ENCODE results near the gene SACS. TPM values are rescaled to one million over a fixed set of nuclear protein-coding genes. Genes with fewer than 3 reads are reported as not detected.

The SACS gene
- total and polyA plus RNA-seq, 7 donors = 0.60 to 32.5 (median 20.9) TPM

DNA sequence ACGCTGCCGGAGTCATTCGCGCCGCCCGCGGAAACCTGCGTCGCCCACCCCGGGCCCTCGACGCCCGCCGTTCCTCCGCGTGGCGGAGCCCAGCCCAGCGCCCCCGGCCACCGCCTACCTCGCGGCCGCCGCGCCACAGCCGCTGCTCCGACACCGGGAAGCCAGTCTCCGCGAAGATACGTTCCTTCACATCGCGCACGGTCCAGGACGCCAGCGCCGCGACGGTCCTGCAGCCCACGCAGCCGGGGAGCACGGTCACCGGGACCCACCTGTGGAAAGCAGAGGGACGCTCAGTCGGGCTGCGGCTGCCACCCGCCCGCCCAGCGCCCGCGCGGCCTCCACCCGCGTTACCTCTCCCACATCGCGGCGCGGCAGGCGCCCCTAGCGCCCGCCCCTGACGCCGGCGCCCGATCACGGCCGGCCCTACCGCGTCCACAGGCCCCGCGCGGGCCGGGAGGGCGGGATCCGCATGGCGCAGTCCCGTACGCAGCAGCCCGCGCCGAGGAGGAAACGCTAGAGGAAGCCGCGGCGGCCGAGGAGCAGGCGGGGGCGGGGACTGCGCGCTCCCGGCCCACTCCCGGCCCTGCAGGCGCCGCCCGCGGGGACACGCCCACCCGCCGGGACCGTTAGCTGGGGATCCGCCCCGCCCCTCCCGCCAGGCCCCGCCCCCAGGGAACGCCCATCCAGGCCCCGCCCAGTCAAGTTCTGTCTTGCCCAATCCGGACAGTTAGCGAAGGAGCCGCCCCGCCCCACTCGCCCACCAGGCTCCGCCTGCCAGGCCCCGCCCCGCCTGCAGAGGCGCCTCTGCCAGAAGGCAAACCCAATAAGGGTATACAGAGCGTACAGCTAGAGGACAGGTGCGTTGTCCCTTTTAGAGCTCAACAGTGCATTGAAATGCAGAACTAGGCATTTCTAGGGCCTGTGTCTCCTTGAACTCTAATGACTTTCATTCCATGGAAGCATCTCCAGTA lies 58.2 kb downstream of the SACS start:
- WGBS, 2 donors = 0 to 1% methylated on average over 117 of the region's 117 CpGs
- Histone ChIP-seq H3K27me3 (no peaks in the 10 kb centered on the region), H3K9me3 (no peaks in the 10 kb centered on the region), H3K27ac (peak overlapping the region; percentile 86 to 95 (median 90)), H3K4me3 (peak overlapping the region; percentile 67 to 91 (median 78)), H3K4me1 (peaks cover 0 to 53% (median 35%) of the 10 kb centered on the region in 4 donors), H3K36me3 (peaks cover 0 to 13% (median 4%) of the 10 kb centered on the region in 4 donors)
- intact Hi-C loops (cut with DNase I) = loop anchor here (2.0 to 5.0 kb wide), 4 partner anchors 52 to 512 kb away; partner anchors contain the start of gene MIPEP
- DNase-seq = peak; percentile 98
- TF ChIP-seq EP300 (IDR thresholded peaks at IDR 0.05) = no peak
- peak in 1 of 2 donors; percentile 23 for TF ChIP-seq POLR2A (IDR thresholded peaks at IDR 0.05)
- TF ChIP-seq POLR2AphosphoS5 (IDR thresholded peaks at IDR 0.05) = peak; percentile 69 to 93 (median 78)
- TF ChIP-seq, protein P1, sequence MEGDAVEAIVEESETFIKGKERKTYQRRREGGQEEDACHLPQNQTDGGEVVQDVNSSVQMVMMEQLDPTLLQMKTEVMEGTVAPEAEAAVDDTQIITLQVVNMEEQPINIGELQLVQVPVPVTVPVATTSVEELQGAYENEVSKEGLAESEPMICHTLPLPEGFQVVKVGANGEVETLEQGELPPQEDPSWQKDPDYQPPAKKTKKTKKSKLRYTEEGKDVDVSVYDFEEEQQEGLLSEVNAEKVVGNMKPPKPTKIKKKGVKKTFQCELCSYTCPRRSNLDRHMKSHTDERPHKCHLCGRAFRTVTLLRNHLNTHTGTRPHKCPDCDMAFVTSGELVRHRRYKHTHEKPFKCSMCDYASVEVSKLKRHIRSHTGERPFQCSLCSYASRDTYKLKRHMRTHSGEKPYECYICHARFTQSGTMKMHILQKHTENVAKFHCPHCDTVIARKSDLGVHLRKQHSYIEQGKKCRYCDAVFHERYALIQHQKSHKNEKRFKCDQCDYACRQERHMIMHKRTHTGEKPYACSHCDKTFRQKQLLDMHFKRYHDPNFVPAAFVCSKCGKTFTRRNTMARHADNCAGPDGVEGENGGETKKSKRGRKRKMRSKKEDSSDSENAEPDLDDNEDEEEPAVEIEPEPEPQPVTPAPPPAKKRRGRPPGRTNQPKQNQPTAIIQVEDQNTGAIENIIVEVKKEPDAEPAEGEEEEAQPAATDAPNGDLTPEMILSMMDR (IDR thresholded peaks at IDR 0.05) = peak in 1 of 4 experiments; percentile 19

DNA sequence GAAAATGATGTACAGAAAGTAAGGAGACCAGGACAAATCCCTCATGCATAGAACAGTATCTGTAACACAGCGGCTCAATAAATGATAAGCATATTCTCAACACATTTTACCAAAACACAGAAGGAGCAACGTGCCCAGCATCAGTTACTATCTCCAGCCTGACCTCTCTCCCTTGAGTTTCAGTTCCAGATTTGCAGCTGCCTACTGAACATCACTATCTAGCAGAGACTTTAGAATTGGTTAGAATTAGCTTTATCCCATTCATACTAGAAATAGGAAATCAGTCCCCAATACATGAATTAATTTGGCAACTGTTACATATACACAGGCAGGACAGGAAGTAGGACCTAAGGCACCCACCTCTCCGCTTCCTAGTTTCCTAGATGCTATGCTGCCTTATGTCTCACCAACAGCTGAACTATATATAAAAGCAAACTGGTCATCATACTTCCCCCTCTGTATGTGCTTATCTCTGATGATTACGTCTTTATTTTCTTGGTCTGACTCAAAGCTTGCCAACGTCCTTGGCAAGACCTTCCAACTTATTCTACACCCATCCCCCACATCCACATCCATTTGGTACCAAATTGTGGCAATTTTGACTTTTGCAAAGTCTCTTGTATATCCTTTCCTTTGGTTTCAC lies 61.1 kb downstream of the SACS start:
- Histone ChIP-seq H3K4me1 (peaks cover 0 to 38% (median 24%) of the 10 kb centered on the region in 4 donors), H3K9me3 (no peaks in the 10 kb centered on the region), H3K36me3 (peaks cover 4 to 40% (median 16%) of the 10 kb centered on the region in 4 donors), H3K27me3 (no peaks in the 10 kb centered on the region), H3K4me3 (no peak overlapping the region), H3K27ac (no peak overlapping the region)
- intact Hi-C loops (cut with DNase I) = no loop called here
- DNase-seq = no peak
- 53 to 69% methylated on average over 5 of the region's 5 CpGs for WGBS, 2 donors
- no peak for TF ChIP-seq EP300 (IDR thresholded peaks at IDR 0.05)
- TF ChIP-seq, protein P1 (IDR thresholded peaks at IDR 0.05) = no peak
- TF ChIP-seq POLR2AphosphoS5 (IDR thresholded peaks at IDR 0.05) = no peak
- no peak for TF ChIP-seq POLR2A (IDR thresholded peaks at IDR 0.05)

DNA sequence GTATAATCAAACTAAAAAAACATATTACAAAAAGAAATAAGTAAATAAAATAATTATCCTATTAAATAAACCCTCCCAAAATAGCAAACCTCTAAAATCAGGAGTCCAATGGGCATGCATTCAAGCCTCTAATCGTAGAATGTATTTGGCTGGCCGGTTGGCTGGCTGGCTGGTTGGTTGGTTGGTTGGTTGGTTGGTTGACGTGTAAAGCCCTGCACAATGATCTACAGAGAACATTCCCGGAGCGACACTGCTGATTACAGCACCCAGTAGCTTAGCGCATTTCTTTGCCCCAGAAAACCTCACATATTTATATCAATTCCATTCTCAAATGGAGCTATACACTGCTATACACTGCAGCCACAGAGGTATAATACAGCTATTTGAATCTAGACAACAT lies 65.6 kb downstream of the SACS start:
- Histone ChIP-seq H3K4me3 (no peak overlapping the region), H3K27ac (no peak overlapping the region), H3K9me3 (no peaks in the 10 kb centered on the region), H3K4me1 (peaks cover 0 to 12% (median 6%) of the 10 kb centered on the region in 4 donors), H3K27me3 (no peaks in the 10 kb centered on the region), H3K36me3 (peaks cover 19 to 84% (median 26%) of the 10 kb centered on the region in 4 donors)
- 98% methylated on average over 6 of the region's 6 CpGs for WGBS, 2 donors
- intact Hi-C loops (cut with DNase I) = no loop called here
- TF ChIP-seq, protein P1 (IDR thresholded peaks at IDR 0.05) = no peak
- TF ChIP-seq POLR2A (IDR thresholded peaks at IDR 0.05) = no peak
- TF ChIP-seq EP300 (IDR thresholded peaks at IDR 0.05) = no peak
- no peak for TF ChIP-seq POLR2AphosphoS5 (IDR thresholded peaks at IDR 0.05)
- DNase-seq = no peak

DNA sequence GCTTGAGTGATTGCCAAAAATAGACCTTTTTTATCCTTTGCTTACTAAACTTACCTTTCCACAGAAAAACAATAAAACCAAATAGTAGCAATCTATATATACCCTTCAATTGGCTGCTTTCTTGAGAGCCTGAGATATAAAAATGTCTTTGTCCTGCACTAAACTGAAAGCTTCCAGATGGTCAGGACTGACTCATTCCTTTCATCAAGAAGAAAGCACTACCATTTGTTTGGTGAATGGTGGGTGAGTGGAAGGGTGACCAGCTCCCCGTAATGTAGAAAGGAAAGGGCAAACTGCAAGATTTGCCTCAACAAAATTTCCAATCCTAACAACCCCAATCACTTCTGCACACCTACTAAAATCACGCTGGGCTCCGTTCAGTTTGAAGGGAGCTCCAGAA lies 67.8 kb downstream of the SACS start:
- TF ChIP-seq POLR2A (IDR thresholded peaks at IDR 0.05) = no peak
- Histone ChIP-seq H3K27ac (no peak overlapping the region), H3K27me3 (no peaks in the 10 kb centered on the region), H3K4me1 (no peaks in the 10 kb centered on the region), H3K4me3 (no peak overlapping the region), H3K9me3 (no peaks in the 10 kb centered on the region), H3K36me3 (peaks cover 17 to 95% (median 25%) of the 10 kb centered on the region in 4 donors)
- no peak for DNase-seq
- 95 to 96% methylated on average over 3 of the region's 3 CpGs for WGBS, 2 donors
- intact Hi-C loops (cut with DNase I) = no loop called here

DNA sequence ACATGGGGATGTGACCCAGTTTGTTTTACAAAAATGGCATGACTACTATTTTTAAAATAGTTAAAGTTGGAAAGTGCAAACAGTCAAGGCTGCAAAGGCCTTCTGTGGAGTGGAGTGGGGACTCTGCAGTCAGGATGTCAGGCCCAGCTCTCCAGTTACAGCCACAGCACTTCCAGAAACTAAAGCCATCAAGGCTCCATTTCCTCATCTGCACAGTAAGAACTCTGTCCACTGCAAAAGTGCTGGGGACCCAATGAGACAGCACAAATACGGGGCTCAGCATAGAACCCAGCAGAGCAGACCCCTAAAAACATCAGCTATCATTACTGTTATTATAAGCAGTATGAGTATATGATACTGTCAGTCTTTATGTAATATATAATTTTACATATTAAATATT lies 73.6 kb downstream of the SACS start:
- Histone ChIP-seq H3K36me3 (peaks cover 9 to 82% (median 12%) of the 10 kb centered on the region in 4 donors), H3K4me3 (no peak overlapping the region), H3K4me1 (peaks cover 0 to 4% (median 0%) of the 10 kb centered on the region in 4 donors), H3K27ac (no peak overlapping the region), H3K9me3 (no peaks in the 10 kb centered on the region), H3K27me3 (no peaks in the 10 kb centered on the region)
- DNase-seq = no peak
- intact Hi-C loops (cut with DNase I) = no loop called here
- WGBS, 2 donors = 91 to 93% methylated on average over 1 of the region's 1 CpG
- TF ChIP-seq, protein P1 (IDR thresholded peaks at IDR 0.05) = no peak
- TF ChIP-seq POLR2A (IDR thresholded peaks at IDR 0.05) = no peak
- TF ChIP-seq EP300 (IDR thresholded peaks at IDR 0.05) = no peak
- TF ChIP-seq POLR2AphosphoS5 (IDR thresholded peaks at IDR 0.05) = no peak

Data from sigmoid colon (tissue), 7 donors.